IMR-90 (cell line): ENCODE measurements around the gene CFAP91. TPM values are rescaled to one million over a fixed set of nuclear protein-coding genes. Genes with fewer than 3 reads are reported as not detected.

ENCODE experiments used
- ATAC-seq: fragments of 200-7000 bp; cut with Tn5 transposase; 2 replicates; pipeline ENCODE4 v1.9.1; 2020; ENCODE audit warnings: low read depth, mild to moderate bottlenecking, moderate library complexity
- BruUV-seq: library from RNA; stranded (reverse); fragments of 400-500 nt; replicated peaks from 2 replicates; lab custom pipeline; 2021; lab: Mats Ljungman, UMichigan
- CTCF ChIA-PET: fragments of 300-600 bp; formaldehyde crosslinking; extraction: SDS; loops from one replicate; lab custom pipeline; 2021; ENCODE audit warnings: antibody characterized with exemption; lab: Yijun Ruan, JAX
- POLR2A ChIA-PET: fragments of 300-600 bp; sonication (Branson Sonifier 250); formaldehyde crosslinking; loops from one replicate; lab custom pipeline; 2022; ENCODE audit warnings: antibody characterized with exemption; ENCODE audit not compliant: unreplicated experiment; lab: Charles Lee
- DNase-seq: peaks from one replicate; pipeline ENCODE4 v3.0.0; 2013
- H2AFZ ChIP-seq: replicated peaks from 2 replicates; pipeline ENCODE3; 2013; ENCODE audit warnings: low read length, mild to moderate bottlenecking; ENCODE audit not compliant: poor library complexity
- H2AK5ac ChIP-seq: 2 replicates; pipeline ENCODE4 v1.6.1; 2013; ENCODE audit warnings: low read depth, low read length, inconsistent platforms
- H2AK9ac ChIP-seq: replicated peaks from 2 replicates; pipeline ENCODE3; 2013; ENCODE audit warnings: mild to moderate bottlenecking, low read depth, low read length, moderate library complexity; ENCODE audit not compliant: poor library complexity
- H2BK120ac ChIP-seq: 2 replicates; pipeline ENCODE4 v1.6.1; 2013; ENCODE audit warnings: low read depth, low read length, inconsistent platforms
- H2BK15ac ChIP-seq: 3 replicates; pipeline ENCODE4 v1.6.1; 2013; ENCODE audit warnings: low read depth, low read length, inconsistent platforms
- H2BK20ac ChIP-seq: 2 replicates; pipeline ENCODE4 v1.6.1; 2013; ENCODE audit warnings: low read depth, mild to moderate bottlenecking, inconsistent platforms, low read length, moderate library complexity
- H2BK5ac ChIP-seq: 2 replicates; pipeline ENCODE4 v1.6.1; 2013; ENCODE audit warnings: mild to moderate bottlenecking, low read depth, low read length, inconsistent platforms; ENCODE audit not compliant: poor library complexity, severe bottlenecking
- H3K14ac ChIP-seq: replicated peaks from 2 replicates; pipeline ENCODE4 v1.6.1; 2013; ENCODE audit warnings: low read depth, low read length, inconsistent platforms
- H3K18ac ChIP-seq: 2 replicates; pipeline ENCODE4 v1.6.1; 2013; ENCODE audit warnings: low read depth, low read length, control low read depth
- H3K23ac ChIP-seq: 2 replicates; pipeline ENCODE4 v1.6.1; 2013; ENCODE audit warnings: low read depth, low read length, inconsistent platforms
- H3K27ac ChIP-seq: 2 replicates; pipeline ENCODE4 v1.5.1; 2013; ENCODE audit warnings: mild to moderate bottlenecking, control low read depth, low read length; ENCODE audit not compliant: insufficient read depth
- H3K27me3 ChIP-seq: 2 replicates; pipeline ENCODE4 v1.6.1; 2013; ENCODE audit warnings: low read length; ENCODE audit not compliant: control insufficient read depth, insufficient read depth
- H3K36me3 ChIP-seq: 2 replicates; pipeline ENCODE4 v1.6.1; 2013; ENCODE audit warnings: low read length, mixed read lengths; ENCODE audit not compliant: control insufficient read depth, insufficient read depth
- H3K4ac ChIP-seq: 2 replicates; pipeline ENCODE4 v1.6.1; 2013; ENCODE audit warnings: low read depth, low read length, inconsistent platforms
- H3K4me1 ChIP-seq: 2 replicates; pipeline ENCODE4 v1.6.1; 2013; ENCODE audit warnings: low read length, mixed read lengths; ENCODE audit not compliant: control insufficient read depth, insufficient read depth
- H3K4me2 ChIP-seq: 2 replicates; pipeline ENCODE4 v1.6.1; 2013; ENCODE audit warnings: low read depth, mild to moderate bottlenecking, control low read depth, low read length, moderate library complexity
- H3K4me3 ChIP-seq: 2 replicates; pipeline ENCODE4 v1.5.1; 2013; ENCODE audit warnings: low read depth, mild to moderate bottlenecking, control low read depth, low read length, moderate library complexity; ENCODE audit not compliant: insufficient read depth
- H3K56ac ChIP-seq: 2 replicates; pipeline ENCODE4 v1.6.1; 2013; ENCODE audit warnings: low read length, inconsistent platforms; ENCODE audit not compliant: insufficient read depth; ENCODE audit errors: extremely low read depth
- H3K79me1 ChIP-seq, 2 experiments: 2 replicates each; pipeline ENCODE4 v1.6.1; 2013; ENCODE audit warnings: low read length in 2 of 2, inconsistent platforms in 1 of 2, low read depth in 1 of 2
- H3K9ac ChIP-seq: 2 replicates; pipeline ENCODE4 v1.6.1; 2013; ENCODE audit warnings: low read depth, low read length, control low read depth
- H3K9me1 ChIP-seq: 2 replicates; pipeline ENCODE4 v1.6.1; 2013; ENCODE audit warnings: low read length, inconsistent platforms; ENCODE audit not compliant: insufficient read depth
- H3K9me3 ChIP-seq: 2 replicates; pipeline ENCODE4 v1.6.1; 2013; ENCODE audit warnings: low read length; ENCODE audit not compliant: control insufficient read depth, insufficient read depth
- H4K20me1 ChIP-seq: 2 replicates; pipeline ENCODE4 v1.6.1; 2013; ENCODE audit warnings: low read length, inconsistent platforms; ENCODE audit not compliant: insufficient read depth
- H4K5ac ChIP-seq: 2 replicates; pipeline ENCODE4 v1.6.1; 2013; ENCODE audit warnings: mild to moderate bottlenecking, low read depth, low read length, control low read depth
- H4K8ac ChIP-seq, 2 experiments: 2 replicates each; pipeline ENCODE4 v1.6.1; 2013; ENCODE audit warnings: low read depth in 2 of 2, low read length in 2 of 2, control low read depth in 1 of 2, inconsistent platforms in 1 of 2
- H4K91ac ChIP-seq: 2 replicates; pipeline ENCODE4 v1.6.1; 2013; ENCODE audit warnings: low read depth, low read length, inconsistent platforms; ENCODE audit not compliant: insufficient read depth
- CHD1 ChIP-seq: IDR thresholded peaks from 2 replicates; pipeline ENCODE4 v1.6.1; 2012; ENCODE audit warnings: low read depth, low read length, improper control_type of control experiment
- RCOR1 ChIP-seq: IDR thresholded peaks from 2 replicates; pipeline ENCODE4 v1.6.1; 2012; ENCODE audit warnings: mild to moderate bottlenecking, low read length, improper control_type of control experiment; ENCODE audit not compliant: insufficient replicate concordance
- RFX5 ChIP-seq: IDR thresholded peaks from 2 replicates; pipeline ENCODE4 v1.8.0; 2012; ENCODE audit warnings: low read depth, mild to moderate bottlenecking, low read length, moderate library complexity
- WGBS, 2 experiments: methylation state at CpG; one replicate each; pipeline versions ENCODE4 v1.1.5 to v1.1.7; 2013; ENCODE audit warnings: missing lambda C conversion rate in 2 of 2; ENCODE audit not compliant: insufficient read length in 1 of 2; ENCODE audit errors: extremely low coverage in 2 of 2; 5-methylcytosine and 5-hydroxymethylcytosine counted together
- dilution Hi-C: fragments of 300-500 bp; cut with HindIII; formaldehyde crosslinking; loops from one replicate; pipeline ENCODE4 v1.14.3; 2018; ENCODE audit warnings: low sequenced_read_pairs; ENCODE audit not compliant: unreplicated experiment
- in situ Hi-C: fragments of 300-500 bp; cut with MboI; formaldehyde crosslinking; loops from 3 replicates; pipeline ENCODE4 v1.14.3; 2019; ENCODE audit warnings: low sequenced_read_pairs, inconsistent platforms, mixed read lengths
- intact Hi-C: fragments of 100-400 bp; cut with micrococcal nuclease; formaldehyde crosslinking; loops from 2 replicates; pipeline ENCODE4 v1.10.0; 2022
- polyA plus RNA-seq, 3 experiments: library from polyadenylated mRNA; depleted of rRNA; stranded (reverse); fragments of >200 nt; gene quantifications; 2 replicates each; pipeline ENCODE4 v1.2.3, GENCODE V29; 2012; ENCODE audit warnings: low replicate concordance in 1 of 3
- total RNA-seq: library from RNA; depleted of rRNA; stranded (reverse); fragments of >200 nt; gene quantifications from 2 replicates; pipeline ENCODE4 v1.2.3, GENCODE V29; 2012

The CFAP91 gene
- total and polyA plus RNA-seq, 2 of the 4 experiments (the other 2 are of a cell fraction) = not detected

DNA sequence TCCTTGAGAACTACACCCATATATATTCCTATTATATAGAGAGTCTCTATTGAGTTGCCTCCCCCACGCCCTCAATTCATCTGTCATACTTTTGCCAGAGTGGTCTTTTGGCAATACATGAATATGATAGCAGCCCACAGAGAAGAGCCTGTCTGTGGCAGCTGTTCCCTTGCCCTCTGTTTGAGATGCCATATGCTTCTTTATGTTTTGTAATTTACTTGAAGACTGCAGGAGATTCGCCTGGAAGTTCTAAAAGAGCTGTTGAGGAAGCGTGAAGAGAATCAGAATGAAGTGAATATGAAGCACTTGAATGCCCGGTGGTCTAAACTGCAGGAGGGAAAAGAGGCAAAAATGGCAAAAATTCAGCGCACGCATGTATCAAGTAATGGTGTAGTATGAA is 27.2 kb downstream of the CFAP91 start:
- no peak overlapping the region for H3K4me2 ChIP-seq
- no peak overlapping the region for H4K91ac ChIP-seq
- POLR2A ChIA-PET = no interaction called here
- peaks cover 9% of the 10 kb centered on the region for H3K27me3 ChIP-seq
- ATAC-seq (no peak), DNase-seq (no peak)
- H2AK5ac ChIP-seq = no peak overlapping the region
- no peak overlapping the region for H2BK15ac ChIP-seq
- H3K18ac ChIP-seq = no peak overlapping the region
- CTCF ChIA-PET = interaction anchor here (0.7 kb wide), 1 partner anchor 291 kb away, joined by 3 read pairs; no protein-coding TSS in a partner anchor
- no peak overlapping the region for H3K27ac ChIP-seq
- dilution Hi-C loops (no loop called here), in situ Hi-C loops (no loop called here), intact Hi-C loops (no loop called here)
- H3K23ac ChIP-seq = no peak overlapping the region
- no peaks in the 10 kb centered on the region for H3K9me1 ChIP-seq
- H3K9me3 ChIP-seq = no peaks in the 10 kb centered on the region
- H2AK9ac ChIP-seq = no peak overlapping the region
- H2BK120ac ChIP-seq = no peak overlapping the region
- no peaks in the 10 kb centered on the region for H3K79me1 ChIP-seq
- H4K5ac ChIP-seq = no peak overlapping the region
- no peak overlapping the region for H3K4me3 ChIP-seq
- no peak overlapping the region for H3K4ac ChIP-seq
- H4K8ac ChIP-seq = no peak overlapping the region
- no peaks in the 10 kb centered on the region for H4K20me1 ChIP-seq
- no TSS peak for BruUV-seq
- no peak overlapping the region for H3K56ac ChIP-seq
- no peaks in the 10 kb centered on the region for H3K4me1 ChIP-seq
- no peak overlapping the region for H2BK5ac ChIP-seq
- no peak overlapping the region for H3K9ac ChIP-seq
- TF ChIP-seq RFX5 = no peak
- no peak for TF ChIP-seq CHD1
- no peak for TF ChIP-seq RCOR1
- no peak overlapping the region for H2AFZ ChIP-seq
- WGBS, 2 experiments = 52% methylated on average over 3 of the region's 6 CpGs; no CpG with 5 or more reads in 1 of the 2 experiments
- no peak overlapping the region for H2BK20ac ChIP-seq
- no peaks in the 10 kb centered on the region for H3K36me3 ChIP-seq
- H3K14ac ChIP-seq = no peak overlapping the region
